ENCODE results near the gene ITGBL1. TPM values are rescaled to one million over a fixed set of nuclear protein-coding genes. Genes with fewer than 3 reads are reported as not detected.

Gene ITGBL1
- total and polyA plus RNA-seq, 3 donors from 2014 or later, result 5.7 to 7.7 (median 5.8) TPM

GRCh38 chr13:101465877-101466276 lies 13.4 kb downstream of the ITGBL1 start:
- Histone ChIP-seq H3K4me3 (no peak overlapping the region), H3K36me3 (ENCODE audit: low read depth, missing control alignments) (no peaks in the 10 kb centered on the region), H3K9me3 (no peaks in the 10 kb centered on the region), H3K27ac (no peak overlapping the region), H3K4me1 (no peaks in the 10 kb centered on the region), H3K27me3 (no peaks in the 10 kb centered on the region)
- WGBS, 2 donors, result 89% methylated on average over 3 of the region's 3 CpGs
- TF ChIP-seq POLR2A (IDR thresholded peaks at IDR 0.05) (no peak), CTCF (IDR thresholded peaks at IDR 0.05) (no peak)
- intact Hi-C loops (cut with DNase I; ENCODE audit: low total_unique reads), result no loop called here
- no peak for DNase-seq

- no peak overlapping the region for H3K4me3 ChIP-seq
- H3K27me3 ChIP-seq, result no peaks in the 10 kb centered on the region
- no peaks in the 10 kb centered on the region for H3K36me3 ChIP-seq (ENCODE audit: low read depth, missing control alignments)
- WGBS, 2 donors, result 75 to 92% methylated on average over 4 of the region's 4 CpGs
- no peak for DNase-seq
- H3K4me1 ChIP-seq, result no peaks in the 10 kb centered on the region
- H3K27ac ChIP-seq, result no peak overlapping the region
- no peaks in the 10 kb centered on the region for H3K9me3 ChIP-seq
- intact Hi-C loops (cut with DNase I; ENCODE audit: low total_unique reads), result no loop called here
- no peak for TF ChIP-seq CTCF (IDR thresholded peaks at IDR 0.05)
Observed at GRCh38 chr13:101467415-101467814, 14.9 kb downstream of the ITGBL1 start.

GRCh38 chr13:101473458-101473857 lies 21.0 kb downstream of the ITGBL1 start:
- DNase-seq, result no peak
- no peaks in the 10 kb centered on the region for H3K9me3 ChIP-seq
- H3K36me3 ChIP-seq (ENCODE audit: low read depth, missing control alignments), result no peaks in the 10 kb centered on the region
- WGBS, 2 donors, result 80 to 88% methylated on average over 1 to 2 of the region's 2 CpGs
- no peak for TF ChIP-seq POLR2A (IDR thresholded peaks at IDR 0.05)
- no peak for TF ChIP-seq CTCF (IDR thresholded peaks at IDR 0.05)
- intact Hi-C loops (cut with DNase I; ENCODE audit: low total_unique reads), result no loop called here
- H3K27ac ChIP-seq, result no peak overlapping the region
- H3K27me3 ChIP-seq, result no peaks in the 10 kb centered on the region
- no peaks in the 10 kb centered on the region for H3K4me1 ChIP-seq
- H3K4me3 ChIP-seq, result no peak overlapping the region

- no peak overlapping the region for H3K27ac ChIP-seq
- no peaks in the 10 kb centered on the region for H3K27me3 ChIP-seq
- intact Hi-C loops (cut with DNase I; ENCODE audit: low total_unique reads), result no loop called here
- no peak overlapping the region for H3K4me3 ChIP-seq
- DNase-seq, result no peak
- 50 to 65% methylated on average over 2 of the region's 2 CpGs for WGBS, 2 donors
- no peaks in the 10 kb centered on the region for H3K4me1 ChIP-seq
- no peaks in the 10 kb centered on the region for H3K36me3 ChIP-seq (ENCODE audit: low read depth, missing control alignments)
- TF ChIP-seq CTCF (IDR thresholded peaks at IDR 0.05) (no peak), POLR2A (IDR thresholded peaks at IDR 0.05) (no peak)
- no peaks in the 10 kb centered on the region for H3K9me3 ChIP-seq
Observed at GRCh38 chr13:101474419-101474957, 22.0 kb downstream of the ITGBL1 start.

GRCh38 chr13:101475536-101475935 lies 23.1 kb downstream of the ITGBL1 start:
- Histone ChIP-seq H3K4me3 (no peak overlapping the region), H3K27me3 (no peaks in the 10 kb centered on the region), H3K4me1 (no peaks in the 10 kb centered on the region), H3K36me3 (ENCODE audit: low read depth, missing control alignments) (no peaks in the 10 kb centered on the region), H3K27ac (no peak overlapping the region), H3K9me3 (no peaks in the 10 kb centered on the region)
- intact Hi-C loops (cut with DNase I; ENCODE audit: low total_unique reads), result no loop called here
- TF ChIP-seq CTCF (IDR thresholded peaks at IDR 0.05) (no peak), POLR2A (IDR thresholded peaks at IDR 0.05) (no peak)
- no peak for DNase-seq

Measured in testis (tissue), 3 donors.